Measurements from ENCODE around the gene ENHO.
A peak's percentile ranks its signal among the peaks of the same experiment; 100 is the strongest.
"Not testable (repeated sequence)": the region's sequence is repeated elsewhere in the genome, so short reads cannot be mapped to it uniquely, and the experiment has no call there.

Gene ENHO

GRCh38 chr9:34555002-34555348 is 32.2 kb upstream of the ENHO start:
- DNase-seq: no peak

- DNase-seq: no peak
Measured at GRCh38 chr9:34554211-34555001, 31.6 kb upstream of the ENHO start.

GRCh38 chr9:34553511-34554021 is 30.8 kb upstream of the ENHO start:
- no peak for DNase-seq

- DNase-seq: no peak
Measured at GRCh38 chr9:34552986-34553385, 30.2 kb upstream of the ENHO start.

- no peak for DNase-seq
Measured at GRCh38 chr9:34552606-34552981, 29.8 kb upstream of the ENHO start.

GRCh38 chr9:34551751-34552605 is 29.2 kb upstream of the ENHO start:
- no peak for DNase-seq

GRCh38 chr9:34550681-34551270 is 28.0 kb upstream of the ENHO start:
- no peak for DNase-seq

- no peak for DNase-seq
Measured at GRCh38 chr9:34550016-34550680, 27.4 kb upstream of the ENHO start.

- no peak for DNase-seq
Measured at GRCh38 chr9:34549407-34549732, 26.6 kb upstream of the ENHO start.

- peak in 1 of 4 experiments; percentile 14 for DNase-seq
Measured at GRCh38 chr9:34547960-34548611, 25.3 kb upstream of the ENHO start.

GRCh38 chr9:34546834-34547827 is 24.3 kb upstream of the ENHO start:
- peak in 1 of 4 experiments; percentile 16 for DNase-seq

GRCh38 chr9:34546102-34546833 is 23.5 kb upstream of the ENHO start:
- no peak for DNase-seq

GRCh38 chr9:34545497-34545896 is 22.7 kb upstream of the ENHO start:
- DNase-seq: no peak

GRCh38 chr9:34544035-34544434 is 21.2 kb upstream of the ENHO start:
- no peak for DNase-seq

GRCh38 chr9:34541540-34541939 is 18.8 kb upstream of the ENHO start:
- no peak for DNase-seq

- no peak for DNase-seq
Measured at GRCh38 chr9:34540827-34541226, 18.0 kb upstream of the ENHO start.

- no peak for DNase-seq
Measured at GRCh38 chr9:34536685-34537084, 13.9 kb upstream of the ENHO start.

- not testable (repeated sequence) for DNase-seq
Measured at GRCh38 chr9:34532041-34532440, 9.3 kb upstream of the ENHO start.

GRCh38 chr9:34526026-34526425 is 3.2 kb upstream of the ENHO start:
- no peak for DNase-seq

- no peak for DNase-seq
Measured at GRCh38 chr9:34524349-34524748, 1.6 kb upstream of the ENHO start.
